HG03469 (cell line): ENCODE data around the gene USP15.
"Not testable (repeated sequence)": the region's sequence is repeated elsewhere in the genome, so short reads cannot be mapped to it uniquely, and the experiment has no call there.

Experiments
- ATAC-seq: cut with Tn5 transposase; IDR thresholded peaks from one replicate; pipeline ENCODE4 v1.9.1; 2021; ENCODE audit warnings: mild to moderate bottlenecking, moderate library complexity, moderate number of reproducible peaks; ENCODE audit not compliant: unreplicated experiment

USP15 gene

GRCh38 chr12:62319058-62319457, 58.9 kb downstream of the USP15 start:
- no peak for ATAC-seq

- no peak for ATAC-seq
These were observed 59.9 kb downstream of the USP15 start for GRCh38 chr12:62320054-62320453.

GRCh38 chr12:62323386-62323785, 63.2 kb downstream of the USP15 start:
- ATAC-seq = no peak

- no peak for ATAC-seq
These were observed 68.2 kb downstream of the USP15 start for GRCh38 chr12:62328296-62328921.

- ATAC-seq = peak; percentile 85
These were observed 71.1 kb downstream of the USP15 start for GRCh38 chr12:62331306-62331705.

GRCh38 chr12:62332598-62332997, 72.4 kb downstream of the USP15 start:
- ATAC-seq = no peak

GRCh38 chr12:62335057-62335456, 74.9 kb downstream of the USP15 start:
- ATAC-seq = no peak

- ATAC-seq = no peak
These were observed 75.6 kb downstream of the USP15 start for GRCh38 chr12:62335796-62336195.

GRCh38 chr12:62337643-62338042, 77.4 kb downstream of the USP15 start:
- not testable (repeated sequence) for ATAC-seq

- not testable (repeated sequence) for ATAC-seq
These were observed 82.6 kb downstream of the USP15 start for GRCh38 chr12:62342614-62343303.

GRCh38 chr12:62343304-62344120, 83.3 kb downstream of the USP15 start:
- not testable (repeated sequence) for ATAC-seq

- not testable (repeated sequence) for ATAC-seq
These were observed 84.7 kb downstream of the USP15 start for GRCh38 chr12:62344731-62345556.

- no peak for ATAC-seq
These were observed 85.5 kb downstream of the USP15 start for GRCh38 chr12:62345667-62346066.

GRCh38 chr12:62346817-62347216, 86.6 kb downstream of the USP15 start:
- no peak for ATAC-seq

GRCh38 chr12:62347922-62348650, 87.9 kb downstream of the USP15 start:
- no peak for ATAC-seq

GRCh38 chr12:62350554-62350953, 90.3 kb downstream of the USP15 start:
- ATAC-seq = no peak

GRCh38 chr12:62351326-62351725, 91.1 kb downstream of the USP15 start:
- ATAC-seq = no peak

GRCh38 chr12:62361048-62361447, 100.8 kb downstream of the USP15 start:
- ATAC-seq = no peak

GRCh38 chr12:62363506-62363905, 103.3 kb downstream of the USP15 start:
- no peak for ATAC-seq

GRCh38 chr12:62364697-62365096, 104.5 kb downstream of the USP15 start:
- not testable (repeated sequence) for ATAC-seq
